ENCODE results near the gene GPR39. TPM values are rescaled to one million over a fixed set of nuclear protein-coding genes. Genes with fewer than 3 reads are reported as not detected.

GPR39 gene
- total RNA-seq, 1 experiment from 2014 or later = 0.50 TPM

GRCh38 chr2:132478461-132479105, 62.0 kb downstream of the GPR39 start:
- no peaks in the 10 kb centered on the region for H3K9me3 ChIP-seq (ENCODE audit: control insufficient read depth, low read depth, low read length)
- Mint-ChIP-seq H3K4me3 (no peak overlapping the region), H3K27ac (no peak overlapping the region), H3K27me3 (ENCODE audit: low read depth) (no peaks in the 10 kb centered on the region), H3K36me3 (ENCODE audit: insufficient read depth in 1 of 3, low read depth in 3 of 3) (no peaks in the 10 kb centered on the region; a peak in 1 of 7 replicates), H3K9me3 (no peaks in the 10 kb centered on the region; a peak in 3 of 5 replicates), H3K4me1 (peaks cover 0 to 5% of the 10 kb centered on the region in 2 experiments; a peak in 2 of 4 replicates)
- H3K23me2 ChIP-seq (ENCODE audit: insufficient read length, low read depth, low read length, poor library complexity, severe bottlenecking) = no peaks in the 10 kb centered on the region
- no peak overlapping the region for H4K91ac ChIP-seq (ENCODE audit: insufficient read length, low read depth, low read length)
- no peak overlapping the region for H3K56ac ChIP-seq (ENCODE audit: insufficient read length, low read depth, low read length)
- no peak overlapping the region for H4K8ac ChIP-seq (replicated peaks; ENCODE audit: insufficient read length, low read depth, low read length)
- H3K18ac ChIP-seq (ENCODE audit: insufficient read length, low read depth, low read length) = no peak overlapping the region
- no peak overlapping the region for H2BK120ac ChIP-seq (ENCODE audit: low read depth, low read length, poor library complexity, severe bottlenecking)
- H3K9ac ChIP-seq (ENCODE audit: extremely low read depth, insufficient read length, low read length) = no peak overlapping the region
- no peak for DNase-seq
- H2BK20ac ChIP-seq (ENCODE audit: low read depth, low read length, poor library complexity, severe bottlenecking) = no peak overlapping the region
- TF ChIP-seq, protein P1, sequence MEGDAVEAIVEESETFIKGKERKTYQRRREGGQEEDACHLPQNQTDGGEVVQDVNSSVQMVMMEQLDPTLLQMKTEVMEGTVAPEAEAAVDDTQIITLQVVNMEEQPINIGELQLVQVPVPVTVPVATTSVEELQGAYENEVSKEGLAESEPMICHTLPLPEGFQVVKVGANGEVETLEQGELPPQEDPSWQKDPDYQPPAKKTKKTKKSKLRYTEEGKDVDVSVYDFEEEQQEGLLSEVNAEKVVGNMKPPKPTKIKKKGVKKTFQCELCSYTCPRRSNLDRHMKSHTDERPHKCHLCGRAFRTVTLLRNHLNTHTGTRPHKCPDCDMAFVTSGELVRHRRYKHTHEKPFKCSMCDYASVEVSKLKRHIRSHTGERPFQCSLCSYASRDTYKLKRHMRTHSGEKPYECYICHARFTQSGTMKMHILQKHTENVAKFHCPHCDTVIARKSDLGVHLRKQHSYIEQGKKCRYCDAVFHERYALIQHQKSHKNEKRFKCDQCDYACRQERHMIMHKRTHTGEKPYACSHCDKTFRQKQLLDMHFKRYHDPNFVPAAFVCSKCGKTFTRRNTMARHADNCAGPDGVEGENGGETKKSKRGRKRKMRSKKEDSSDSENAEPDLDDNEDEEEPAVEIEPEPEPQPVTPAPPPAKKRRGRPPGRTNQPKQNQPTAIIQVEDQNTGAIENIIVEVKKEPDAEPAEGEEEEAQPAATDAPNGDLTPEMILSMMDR (conservative IDR thresholded peaks at IDR 0.05) = no peak
- no peaks in the 10 kb centered on the region for H3K79me1 ChIP-seq (ENCODE audit: insufficient read depth, low read depth, low read length, poor library complexity, severe bottlenecking)
- no peaks in the 10 kb centered on the region for H3K79me2 ChIP-seq (ENCODE audit: insufficient read depth, low read length)
- no peak overlapping the region for H2BK12ac ChIP-seq (ENCODE audit: insufficient read length, low read depth, low read length)
- H4K5ac ChIP-seq (ENCODE audit: insufficient read length, low read depth, low read length) = no peak overlapping the region
- no peaks in the 10 kb centered on the region for H4K20me1 ChIP-seq (ENCODE audit: control insufficient read depth, insufficient read depth, insufficient read length)
- no peak overlapping the region for H2AK5ac ChIP-seq (ENCODE audit: insufficient read length, low read length)
- H3K4me1 ChIP-seq (ENCODE audit: insufficient read depth, low read length) = no peaks in the 10 kb centered on the region
- WGBS (ENCODE audit: extremely low coverage, insufficient read length, low lambda C conversion rate) = no CpG with 5 or more reads among the region's 3 CpGs
- no peak overlapping the region for H3K23ac ChIP-seq (ENCODE audit: insufficient read length, low read depth, low read length)
- no peak overlapping the region for H2BK15ac ChIP-seq (ENCODE audit: low read depth, low read length)
- no peak overlapping the region for H2AFZ ChIP-seq (ENCODE audit: low read length)
- H3K4ac ChIP-seq (ENCODE audit: low read depth, low read length) = no peak overlapping the region
- no peak overlapping the region for H3K14ac ChIP-seq (ENCODE audit: insufficient read depth, low read length)
- H3T11ph ChIP-seq (ENCODE audit: low read length) = no peak overlapping the region
- no peaks in the 10 kb centered on the region for H3K27me3 ChIP-seq (ENCODE audit: insufficient read depth, low read length)
- no peak overlapping the region for H3K27ac ChIP-seq (ENCODE audit: insufficient read length, low read depth, low read length)
- H3K4me2 ChIP-seq (ENCODE audit: insufficient read depth, insufficient read length, low read length) = no peak overlapping the region
- no peak overlapping the region for H2BK5ac ChIP-seq (ENCODE audit: insufficient read length, low read length)

Data from H9 (cell line).